HG02943 (cell line): ENCODE measurements around the gene GC.
"Not testable (repeated sequence)": the region's sequence is repeated elsewhere in the genome, so short reads cannot be mapped to it uniquely, and the experiment has no call there.

Experiments used
- ATAC-seq: cut with Tn5 transposase; IDR thresholded peaks from one replicate; pipeline ENCODE4 v1.9.1; 2021; ENCODE audit warnings: mild to moderate bottlenecking, low read depth, moderate library complexity; ENCODE audit not compliant: unreplicated experiment

The GC gene

GRCh38 chr4:71783972-71784371, at the start of gene GC:
GC (minus strand) TSS chr4:71784079; CDS start chr4:71784018, 61 bp downstream.
- ATAC-seq = no peak

- ATAC-seq = no peak
Observed at GRCh38 chr4:71833232-71833900, 49.5 kb upstream of the GC start.

- no peak for ATAC-seq
Observed at GRCh38 chr4:71832049-71832448, 48.2 kb upstream of the GC start.

DNA sequence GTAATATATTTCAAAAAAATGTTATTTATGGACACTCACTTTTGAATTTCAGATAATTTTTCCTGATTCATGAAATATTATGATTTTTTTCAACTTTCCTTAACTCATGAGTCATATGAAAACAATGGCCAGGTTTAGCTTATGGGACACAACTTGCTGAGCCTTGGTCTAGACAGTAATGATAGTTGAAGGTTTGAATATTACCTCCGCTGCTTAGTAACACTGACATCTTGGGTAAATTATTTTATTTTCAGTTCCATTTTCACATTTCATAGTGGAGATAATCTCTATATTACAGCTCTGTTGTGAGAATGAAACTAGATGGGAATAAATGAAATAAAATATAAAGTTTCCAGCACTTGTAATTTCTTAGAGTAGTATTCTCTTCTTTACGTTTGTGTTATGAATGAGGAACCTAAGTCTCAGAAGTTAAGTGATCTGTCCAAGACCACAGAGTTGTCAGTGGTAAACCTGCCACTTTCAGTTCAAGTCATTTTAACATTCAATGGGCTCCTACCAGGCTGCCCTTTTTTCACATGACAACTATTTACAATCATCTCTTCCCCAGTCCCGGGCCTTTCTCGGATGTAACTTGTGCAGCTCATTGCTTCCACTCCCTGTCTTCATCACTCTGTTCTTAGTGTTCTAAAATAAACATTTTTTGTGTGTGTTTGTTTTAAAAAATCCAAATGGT, 46.8 kb upstream of the GC start:
- peak; percentile 79 for ATAC-seq

DNA sequence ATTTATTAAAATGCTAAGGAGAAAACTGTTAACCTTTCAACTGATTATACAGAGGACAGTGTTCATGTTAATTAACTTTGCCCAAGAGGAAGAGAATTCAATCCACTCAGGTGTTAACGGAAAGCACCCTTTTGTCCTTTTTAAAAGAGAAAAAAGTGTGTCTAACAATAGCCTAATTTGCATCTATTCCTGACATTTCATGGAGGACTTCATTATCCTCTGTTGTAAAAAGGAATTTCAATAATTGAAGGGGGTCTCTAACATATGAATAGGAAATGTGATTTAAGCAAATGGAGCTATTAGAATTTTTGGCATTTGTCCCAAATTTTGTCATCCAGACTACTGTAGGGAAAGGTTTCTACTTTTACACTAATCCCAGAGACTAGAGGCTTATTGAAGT, 44.6 kb upstream of the GC start:
- no peak for ATAC-seq

DNA sequence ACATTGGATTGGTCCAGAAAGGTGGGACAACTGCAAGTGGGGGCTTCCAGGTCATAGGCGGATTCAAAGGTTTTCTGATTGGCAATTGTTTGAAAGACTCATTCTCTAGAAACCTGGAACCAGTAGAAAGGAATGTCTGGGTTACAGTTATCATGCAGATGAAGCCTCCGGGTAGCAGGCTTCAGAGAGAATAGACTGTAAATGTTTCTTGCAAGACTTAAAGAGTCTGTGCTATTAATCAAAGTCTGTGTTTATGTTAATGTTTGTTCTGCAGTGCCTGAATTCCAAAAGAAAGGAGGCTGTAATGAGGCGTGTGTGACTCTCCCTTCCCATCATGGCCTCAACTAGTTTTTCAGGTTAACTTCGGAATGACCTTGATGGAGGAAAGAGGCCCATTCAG, 43.9 kb upstream of the GC start:
- no peak for ATAC-seq

DNA sequence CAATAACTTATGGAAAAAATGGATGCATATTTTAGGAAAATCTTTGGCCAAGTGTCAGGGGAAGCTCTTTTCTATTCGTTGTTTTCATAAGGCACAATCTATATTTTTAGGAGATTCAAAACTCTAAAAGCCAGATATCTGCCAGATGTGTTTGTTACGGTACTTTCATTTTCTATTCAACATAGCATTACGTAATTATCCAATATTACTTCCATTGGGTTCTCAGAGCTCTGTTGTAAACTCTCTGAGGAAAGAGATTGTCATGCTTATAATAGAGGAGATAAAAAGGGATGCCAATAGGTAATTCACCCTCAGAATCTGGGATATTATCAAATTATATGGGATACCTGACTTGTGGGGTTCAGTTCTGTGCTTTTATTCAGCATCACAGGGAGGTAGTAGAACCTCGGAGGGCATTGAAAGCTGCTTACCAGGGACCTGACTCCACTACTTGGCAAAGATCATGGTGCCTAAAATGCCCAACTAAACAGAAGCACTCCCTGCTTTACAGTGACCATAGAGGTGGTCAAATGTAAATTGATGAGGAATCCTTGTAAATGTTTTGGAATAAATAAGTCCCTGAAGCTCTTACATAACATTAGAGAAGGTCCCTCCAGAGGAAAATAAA, 32.9 kb upstream of the GC start:
- ATAC-seq = no peak

- ATAC-seq = no peak
Observed at GRCh38 chr4:71814433-71814832, 30.6 kb upstream of the GC start.

- not testable (repeated sequence) for ATAC-seq
Observed at GRCh38 chr4:71809805-71810204, 25.9 kb upstream of the GC start.

DNA sequence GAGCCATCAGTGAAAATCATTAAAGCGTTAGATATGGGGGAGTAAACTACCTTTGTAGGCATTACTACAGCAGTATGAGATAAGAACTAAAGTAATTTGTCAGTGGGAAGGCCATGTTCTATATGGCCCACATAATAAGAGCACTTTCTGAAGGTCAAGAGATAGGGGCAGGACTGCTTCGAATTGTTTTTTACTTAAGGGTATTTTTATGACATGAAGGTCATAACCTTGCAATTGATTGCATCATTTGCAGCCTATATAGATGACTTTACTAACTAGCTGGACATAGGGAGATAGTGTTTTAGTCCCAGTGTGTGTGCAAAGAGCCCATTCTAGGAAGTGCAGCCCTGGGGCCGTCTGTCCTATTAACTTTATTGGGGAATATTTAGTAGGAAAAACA, 23.6 kb upstream of the GC start:
- no peak for ATAC-seq

- not testable (repeated sequence) for ATAC-seq
Observed at GRCh38 chr4:71805230-71805629, 21.4 kb upstream of the GC start.

DNA sequence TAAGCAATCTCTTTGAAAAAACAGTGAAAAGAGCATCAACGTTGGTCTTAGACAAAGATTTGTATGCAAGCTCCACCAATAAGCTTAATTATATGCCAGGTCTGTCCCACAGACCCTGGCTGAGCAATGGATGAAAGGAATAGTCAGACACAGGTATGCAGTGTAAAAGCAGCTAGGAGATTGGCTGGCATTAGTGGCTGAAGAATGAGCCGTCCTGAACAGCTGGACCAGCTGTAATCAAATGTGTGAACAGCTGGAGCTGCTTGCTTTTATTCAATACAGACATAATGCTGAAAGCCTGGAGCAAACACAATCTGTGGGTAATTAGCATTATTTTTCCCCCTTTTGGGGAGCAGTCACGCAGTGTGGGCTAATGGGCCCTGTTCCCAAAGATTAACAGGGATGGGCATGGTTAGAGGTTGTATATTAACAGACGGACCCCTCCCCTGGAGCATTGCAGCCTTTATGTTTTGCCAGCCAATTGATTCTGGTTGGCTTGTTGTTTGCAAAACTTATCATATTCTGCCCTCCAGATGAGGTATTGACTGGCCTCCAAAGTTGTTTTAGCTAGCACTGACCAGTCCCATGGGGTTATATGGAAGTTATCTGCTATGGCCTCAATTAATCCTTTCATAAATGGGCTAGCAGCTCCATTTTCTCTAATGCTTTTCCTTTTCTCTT, 20.3 kb upstream of the GC start:
- not testable (repeated sequence) for ATAC-seq

DNA sequence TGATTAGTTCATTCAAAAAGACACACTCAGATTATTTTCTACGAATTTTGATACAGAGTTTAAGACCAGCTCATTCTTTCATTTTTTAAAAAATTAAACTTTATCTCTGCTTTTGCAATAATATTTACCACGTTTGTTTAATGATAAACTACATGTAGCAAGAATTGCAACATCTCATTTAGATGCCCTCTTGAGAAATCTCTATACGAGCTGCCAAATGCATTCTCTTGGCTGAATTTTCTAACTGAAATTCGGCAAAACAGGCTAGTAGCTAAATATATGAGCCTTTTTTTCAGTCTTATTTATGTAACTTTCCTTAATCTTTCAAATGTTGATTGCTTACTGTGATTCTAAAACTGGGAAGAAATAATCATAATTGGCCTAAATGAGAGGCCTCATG, 2.1 kb upstream of the GC start:
- no peak for ATAC-seq

- no peak for ATAC-seq
Observed at GRCh38 chr4:71784569-71785197, 804 bp upstream of the GC start.

DNA sequence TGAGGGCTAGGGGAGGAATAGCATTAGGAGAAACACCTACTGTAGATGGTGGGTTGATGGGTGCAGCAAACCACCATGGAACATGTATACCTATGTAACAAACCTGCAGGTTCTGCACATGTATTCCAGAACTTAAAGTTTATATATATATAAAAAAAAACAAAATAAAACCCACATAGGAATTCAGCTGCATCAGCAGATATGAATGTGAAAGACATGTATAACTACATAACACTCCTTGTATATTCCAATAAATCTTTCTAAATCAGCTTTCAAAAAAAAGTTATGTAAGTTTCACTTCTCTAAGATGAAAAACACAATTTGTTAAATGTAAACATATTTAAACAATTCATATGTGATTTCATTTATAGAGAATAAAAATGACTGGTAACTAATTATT, 6.0 kb downstream of the GC start:
- no peak for ATAC-seq

- no peak for ATAC-seq
Observed at GRCh38 chr4:71775449-71775848, 8.4 kb downstream of the GC start.

DNA sequence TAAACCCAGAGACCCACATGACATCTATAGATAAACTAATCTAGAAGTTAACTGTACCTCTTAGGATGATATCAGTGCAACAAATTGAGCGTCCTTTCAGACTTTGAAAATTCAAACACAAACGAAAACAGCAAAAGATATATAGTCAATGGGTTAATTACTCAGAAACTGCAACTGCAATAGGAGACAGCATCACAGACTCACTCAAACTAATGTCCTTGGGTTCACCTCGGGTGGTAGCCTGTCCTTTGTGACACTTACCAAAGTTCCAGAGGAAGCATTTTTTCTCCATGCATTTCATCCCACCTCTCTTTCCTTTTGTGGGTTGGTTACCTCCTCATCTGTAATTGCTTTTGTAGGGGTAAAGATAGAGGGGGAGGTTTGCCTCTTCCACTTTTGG, 9.7 kb downstream of the GC start:
- no peak for ATAC-seq

DNA sequence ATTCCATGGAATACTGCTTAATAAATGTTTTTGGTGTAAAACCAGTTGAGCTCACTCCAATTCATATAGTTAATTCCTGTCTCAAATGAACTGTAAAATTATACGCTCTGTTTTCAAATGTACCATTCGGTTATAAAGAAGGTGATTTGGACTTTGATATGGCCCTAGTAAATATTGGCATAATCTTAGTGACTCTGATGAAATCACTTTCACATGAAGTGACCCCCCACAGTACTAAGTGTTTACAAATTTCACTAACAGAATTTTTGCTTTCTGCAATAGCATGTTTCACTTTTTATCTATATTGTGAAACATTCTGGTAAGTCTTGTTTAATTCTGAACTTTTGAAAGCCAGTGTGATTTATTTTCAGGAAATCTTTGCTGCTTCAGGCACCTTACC, 10.9 kb downstream of the GC start:
- no peak for ATAC-seq

GRCh38 chr4:71772592-71772991, 11.3 kb downstream of the GC start:
- ATAC-seq = no peak

DNA sequence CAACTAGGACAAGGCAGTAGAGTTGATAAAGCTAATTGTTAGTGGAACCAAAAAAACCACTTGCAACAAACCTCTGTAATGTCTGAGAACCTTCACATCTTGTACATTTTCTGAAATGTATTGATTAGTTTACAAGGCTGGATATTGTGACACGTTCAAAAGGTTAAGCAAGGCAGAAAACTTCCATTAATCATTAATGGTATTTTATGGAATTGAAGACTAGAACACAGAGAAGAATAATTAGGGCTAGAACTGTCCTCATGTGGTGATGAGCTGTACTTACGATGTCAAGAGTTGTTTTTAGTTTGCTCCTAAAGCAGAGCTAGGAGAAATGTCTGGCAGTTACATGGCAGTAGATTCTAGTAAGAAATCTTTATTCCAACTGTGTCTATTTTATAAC, 12.3 kb downstream of the GC start:
- ATAC-seq = no peak

DNA sequence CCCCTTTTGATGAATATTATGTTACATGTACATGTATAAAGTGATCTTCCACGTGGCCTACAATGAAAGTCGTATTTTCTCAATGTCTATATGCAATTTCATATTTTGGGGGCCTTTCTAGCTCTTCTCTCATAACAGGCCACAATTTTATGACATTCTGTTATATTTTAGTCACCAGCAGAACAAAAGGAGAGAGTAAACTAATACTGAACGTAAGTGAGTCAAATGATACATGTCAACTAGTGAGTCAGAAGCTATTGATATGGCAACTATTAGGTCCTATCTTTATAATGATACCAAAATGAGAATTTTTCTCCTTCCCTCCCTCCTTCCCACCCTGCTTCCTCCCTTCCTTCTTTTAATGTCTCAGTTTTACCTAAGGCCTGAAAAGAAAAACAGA, 14.4 kb downstream of the GC start:
- no peak for ATAC-seq
